Mesenchymal stem cell (in vitro differentiated cells and primary cell): Measurements from ENCODE around the gene ATG7.
"Not testable (repeated sequence)": the region's sequence is repeated elsewhere in the genome, so short reads cannot be mapped to it uniquely, and the experiment has no call there.

Source experiments
- DNase-seq: peaks from one replicate; pipeline ENCODE4 v3.0.0-alpha.2; 2013
- H2AFZ ChIP-seq: one replicate; pipeline ENCODE4 v1.6.1; 2013; ENCODE audit warnings: low read depth, mild to moderate bottlenecking, control low read depth, inconsistent platforms, low read length, moderate library complexity
- H2AK5ac ChIP-seq: 2 replicates; pipeline ENCODE4 v1.6.1; 2013; ENCODE audit warnings: low read length, moderate library complexity, mild to moderate bottlenecking, inconsistent platforms; ENCODE audit not compliant: severe bottlenecking
- H2BK120ac ChIP-seq: one replicate; pipeline ENCODE4 v1.6.1; 2013; ENCODE audit warnings: low read depth, mild to moderate bottlenecking, inconsistent platforms, low read length, moderate library complexity
- H2BK12ac ChIP-seq, 2 experiments: one replicate each; pipeline ENCODE4 v1.6.1; 2013; ENCODE audit warnings: inconsistent platforms in 2 of 2, low read length in 2 of 2, mild to moderate bottlenecking in 2 of 2, moderate library complexity in 2 of 2, control low read depth in 1 of 2
- H2BK15ac ChIP-seq: one replicate; pipeline ENCODE4 v1.6.1; 2013; ENCODE audit warnings: mild to moderate bottlenecking, low read depth, inconsistent platforms; ENCODE audit not compliant: poor library complexity, severe bottlenecking
- H2BK5ac ChIP-seq: 2 replicates; pipeline ENCODE4 v1.6.1; 2013; ENCODE audit warnings: low read depth, mild to moderate bottlenecking, low read length, control low read depth, inconsistent platforms; ENCODE audit not compliant: poor library complexity, severe bottlenecking
- H3K14ac ChIP-seq, 2 experiments: one replicate each; pipeline ENCODE4 v1.6.1; 2013; ENCODE audit warnings: inconsistent platforms in 2 of 2, low read length in 2 of 2, control low read depth in 1 of 2, mild to moderate bottlenecking in 1 of 2, moderate library complexity in 1 of 2
- H3K18ac ChIP-seq, 2 experiments: one replicate each; pipeline ENCODE4 v1.6.1; 2013; ENCODE audit warnings: inconsistent platforms in 2 of 2, low read length in 2 of 2, control low read depth in 1 of 2, low read depth in 1 of 2, mild to moderate bottlenecking in 1 of 2
- H3K23ac ChIP-seq, 2 experiments: one replicate each; pipeline ENCODE4 v1.6.1; 2013; ENCODE audit warnings: inconsistent platforms in 2 of 2, low read length in 2 of 2, mild to moderate bottlenecking in 2 of 2, moderate library complexity in 2 of 2, control low read depth in 1 of 2
- H3K27ac ChIP-seq: 2 replicates; pipeline ENCODE4 v1.5.1; 2013; ENCODE audit warnings: mild to moderate bottlenecking, moderate library complexity, low read length, control low read depth, inconsistent platforms; ENCODE audit not compliant: poor library complexity, severe bottlenecking
- H3K27me3 ChIP-seq, 2 experiments: 2 replicates each; pipeline versions ENCODE4 v1.6.1 to v1.7.0; 2013; ENCODE audit warnings: low read length in 2 of 2, mild to moderate bottlenecking in 2 of 2, moderate library complexity in 2 of 2, control low read depth in 1 of 2, inconsistent platforms in 1 of 2; ENCODE audit not compliant: control insufficient read depth in 1 of 2, insufficient read depth in 1 of 2
- H3K36me3 ChIP-seq, 2 experiments: 2 replicates each; pipeline versions ENCODE4 v1.6.1 to v1.7.0; 2013; ENCODE audit warnings: low read length in 2 of 2, control low read depth in 1 of 2, inconsistent platforms in 1 of 2, low read depth in 1 of 2, mild to moderate bottlenecking in 1 of 2; ENCODE audit not compliant: insufficient read depth in 2 of 2, control insufficient read depth in 1 of 2
- H3K4ac ChIP-seq, 2 experiments: one replicate each; pipeline ENCODE4 v1.6.1; 2013; ENCODE audit warnings: inconsistent platforms in 2 of 2, low read length in 2 of 2, mild to moderate bottlenecking in 2 of 2, moderate library complexity in 2 of 2, control low read depth in 1 of 2, low read depth in 1 of 2
- H3K4me1 ChIP-seq: 2 replicates; pipeline ENCODE4 v1.6.1; 2013; ENCODE audit warnings: low read depth, low read length, control low read depth; ENCODE audit not compliant: control insufficient read depth, insufficient read depth
- H3K4me2 ChIP-seq: 2 replicates; pipeline ENCODE4 v1.6.1; 2013; ENCODE audit warnings: low read length, mild to moderate bottlenecking, inconsistent platforms; ENCODE audit not compliant: poor library complexity, severe bottlenecking
- H3K4me3 ChIP-seq, 2 experiments: 2 replicates each; pipeline versions ENCODE4 v1.5.1 to v1.7.0; 2013; ENCODE audit warnings: low read length in 2 of 2, mild to moderate bottlenecking in 2 of 2, control low read depth in 1 of 2, low read depth in 1 of 2; ENCODE audit not compliant: insufficient read depth in 1 of 2
- H3K79me1 ChIP-seq: replicated peaks from 2 replicates; pipeline ENCODE4 v1.6.1; 2013; ENCODE audit warnings: mild to moderate bottlenecking, control low read depth, low read length, inconsistent platforms; ENCODE audit not compliant: poor library complexity, severe bottlenecking
- H3K9ac ChIP-seq: 2 replicates; pipeline ENCODE4 v1.7.0; 2013; ENCODE audit warnings: mild to moderate bottlenecking, low read length, moderate library complexity
- H3K9me3 ChIP-seq: 2 replicates; pipeline ENCODE4 v1.7.0; 2013; ENCODE audit warnings: mild to moderate bottlenecking, low read length; ENCODE audit not compliant: control insufficient read depth
- H4K8ac ChIP-seq: one replicate; pipeline ENCODE4 v1.6.1; 2013; ENCODE audit warnings: inconsistent platforms, mild to moderate bottlenecking, low read length, moderate library complexity
- H4K91ac ChIP-seq: one replicate; pipeline ENCODE4 v1.6.1; 2013; ENCODE audit warnings: mild to moderate bottlenecking, low read length, inconsistent platforms
- WGBS: methylation state at CpG from one replicate; pipeline ENCODE4 v1.1.7; 2013; ENCODE audit warnings: mixed read lengths; 5-methylcytosine and 5-hydroxymethylcytosine counted together

ATG7 gene

GRCh38 chr3:11482021-11482420 lies 209.8 kb downstream of the ATG7 start:
- H3K36me3 ChIP-seq = no peaks in the 10 kb centered on the region
- 84% methylated on average over 5 of the region's 8 CpGs for WGBS
- no peaks in the 10 kb centered on the region for H3K4me1 ChIP-seq
- no peak overlapping the region for H3K4me2 ChIP-seq
- H3K18ac ChIP-seq = no peak overlapping the region
- no peaks in the 10 kb centered on the region for H3K9me3 ChIP-seq
- no peak overlapping the region for H3K4ac ChIP-seq
- no peak for DNase-seq
- H3K27ac ChIP-seq = no peak overlapping the region
- no peak overlapping the region for H3K23ac ChIP-seq
- no peak overlapping the region for H3K14ac ChIP-seq
- H3K9ac ChIP-seq = no peak overlapping the region
- no peak overlapping the region for H2BK5ac ChIP-seq
- H4K8ac ChIP-seq = no peak overlapping the region
- no peak overlapping the region for H2BK15ac ChIP-seq
- H3K27me3 ChIP-seq = no peaks in the 10 kb centered on the region
- H3K4me3 ChIP-seq = no peak overlapping the region
- H4K91ac ChIP-seq = no peak overlapping the region
- no peak overlapping the region for H2BK12ac ChIP-seq
- H3K79me1 ChIP-seq = no peaks in the 10 kb centered on the region
- no peak overlapping the region for H2BK120ac ChIP-seq
- no peak overlapping the region for H2AFZ ChIP-seq
- no peak overlapping the region for H2AK5ac ChIP-seq

DNA sequence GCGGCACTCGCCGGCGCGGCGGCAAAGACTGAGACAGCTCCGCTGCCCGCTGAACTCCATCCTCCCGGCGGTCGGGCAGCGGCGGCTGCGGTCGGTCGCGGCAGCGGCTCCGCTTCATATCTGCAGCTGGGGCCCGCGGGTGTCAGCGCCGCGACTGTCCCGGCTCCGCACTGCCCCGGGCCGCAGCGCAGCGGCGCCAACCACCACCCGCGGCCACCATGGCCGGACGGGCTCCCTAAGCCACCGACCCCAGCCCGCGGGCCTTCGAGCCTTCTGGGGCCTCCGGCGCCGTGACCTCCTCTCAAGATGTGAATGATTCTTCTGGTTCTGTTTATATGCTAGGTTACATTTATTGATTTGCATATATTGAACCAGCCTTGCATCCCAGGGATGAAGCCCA lies 216.2 kb downstream of the ATG7 start:
- not testable (repeated sequence) for H3K27me3 ChIP-seq, DNase-seq, H2AK5ac ChIP-seq, H3K4me1 ChIP-seq, H3K4me2 ChIP-seq, H2AFZ ChIP-seq, H3K14ac ChIP-seq, H3K4me3 ChIP-seq, H2BK15ac ChIP-seq, H4K91ac ChIP-seq, H4K8ac ChIP-seq, H2BK120ac ChIP-seq, H3K79me1 ChIP-seq, H3K9me3 ChIP-seq, H3K23ac ChIP-seq, H3K18ac ChIP-seq, H2BK5ac ChIP-seq, H3K27ac ChIP-seq, H3K9ac ChIP-seq, H3K4ac ChIP-seq, H2BK12ac ChIP-seq
- peaks cover 0 to 12% of the 10 kb centered on the region in 2 experiments for H3K36me3 ChIP-seq
- 98% methylated on average over 23 of the region's 42 CpGs for WGBS

DNA sequence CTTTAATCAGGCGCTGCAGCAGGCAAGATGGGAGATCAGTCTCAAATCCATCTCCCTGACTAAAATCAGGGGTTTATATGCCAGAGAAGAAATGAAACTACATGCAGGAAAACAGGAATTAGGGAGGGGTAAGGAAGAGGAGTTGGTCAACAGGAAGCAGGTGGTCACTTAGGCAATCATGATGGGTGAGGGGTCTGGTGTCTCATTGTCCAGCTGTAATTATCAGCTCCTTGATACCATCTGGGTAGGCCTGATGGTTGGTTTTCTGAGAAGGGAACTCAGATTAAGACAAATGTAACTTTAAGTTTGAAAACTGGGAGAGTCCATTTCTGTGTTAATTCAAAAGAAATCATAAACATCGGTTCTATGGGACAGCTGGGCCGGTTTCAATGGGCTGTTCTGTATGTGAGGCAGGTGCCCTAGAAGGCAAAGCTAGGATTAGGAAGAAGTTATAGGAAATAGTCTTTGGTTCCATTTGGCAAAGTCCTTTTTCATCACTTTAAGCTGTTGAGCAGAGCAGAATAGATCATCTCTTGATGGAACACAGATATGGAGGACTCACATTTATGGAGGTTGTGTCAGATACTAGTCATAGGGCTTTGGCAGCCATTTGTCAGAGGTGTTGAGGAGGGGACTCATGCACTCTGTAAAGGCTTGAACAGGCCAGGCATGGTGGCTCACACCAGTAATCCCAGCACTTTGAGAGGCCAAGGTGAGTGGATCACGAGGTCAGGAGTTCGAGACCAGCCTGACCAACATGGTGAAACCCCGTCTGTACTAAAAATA lies 222.1 kb downstream of the ATG7 start:
- Histone ChIP-seq H3K9me3 (no peaks in the 10 kb centered on the region), H3K18ac (no peak overlapping the region), H3K4me2 (no peak overlapping the region), H3K4ac (no peak overlapping the region), H3K23ac (no peak overlapping the region), H2BK15ac (no peak overlapping the region), H2BK12ac (no peak overlapping the region), H3K79me1 (peaks cover 9% of the 10 kb centered on the region), H3K4me1 (peaks cover 15% of the 10 kb centered on the region), H3K14ac (no peak overlapping the region), H3K27ac (no peak overlapping the region), H2BK120ac (no peak overlapping the region), H3K4me3 (no peak overlapping the region), H4K8ac (no peak overlapping the region), H3K9ac (no peak overlapping the region), H2BK5ac (no peak overlapping the region), H3K27me3 (no peaks in the 10 kb centered on the region), H2AK5ac (no peak overlapping the region), H2AFZ (no peak overlapping the region), H4K91ac (no peak overlapping the region), H3K36me3 (peaks cover 0 to 9% of the 10 kb centered on the region in 2 experiments)
- DNase-seq = no peak
- WGBS = 98% methylated on average over 6 of the region's 6 CpGs

DNA sequence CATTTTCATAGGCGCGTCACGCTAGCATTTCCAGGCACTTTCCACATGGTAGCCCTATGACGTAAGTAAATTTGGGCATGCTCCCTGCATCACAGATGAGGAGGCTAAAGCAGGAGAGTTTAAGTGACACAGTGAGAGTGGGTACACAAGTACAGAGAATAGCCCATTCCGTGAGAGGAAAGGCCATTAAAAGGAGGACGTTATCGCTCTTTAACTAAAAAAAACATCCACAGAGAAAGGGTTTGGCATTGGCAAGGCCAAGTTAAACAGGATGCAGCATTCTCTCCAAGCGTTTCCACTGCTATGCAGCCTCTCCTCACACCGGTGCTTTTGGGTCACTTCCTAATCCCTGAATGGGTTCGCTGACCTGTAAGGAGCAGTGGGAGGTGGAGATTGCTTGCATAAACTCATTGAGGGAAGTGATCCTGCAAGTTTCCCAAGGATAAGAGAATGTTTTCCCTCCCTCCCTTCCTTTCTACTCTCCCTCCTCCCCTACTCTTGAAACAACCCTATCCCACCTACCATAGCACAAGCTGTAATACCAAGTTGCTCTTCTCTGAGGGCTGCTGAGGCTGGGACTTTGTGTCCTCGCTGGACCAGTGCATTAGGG lies 223.9 kb downstream of the ATG7 start:
- peak overlapping the region in 1 of 2 experiments; percentile 33 for H2BK12ac ChIP-seq
- no peak for DNase-seq
- H4K8ac ChIP-seq = no peak overlapping the region
- H3K27me3 ChIP-seq = no peaks in the 10 kb centered on the region
- peak overlapping the region in 1 of 2 experiments; percentile 70 for H3K4ac ChIP-seq
- H3K9ac ChIP-seq = no peak overlapping the region
- peaks cover 16% of the 10 kb centered on the region for H3K4me1 ChIP-seq
- peaks cover 9% of the 10 kb centered on the region for H3K79me1 ChIP-seq
- peaks cover 0 to 9% of the 10 kb centered on the region in 2 experiments for H3K36me3 ChIP-seq
- H2BK5ac ChIP-seq = no peak overlapping the region
- H4K91ac ChIP-seq = no peak overlapping the region
- no peak overlapping the region for H2BK15ac ChIP-seq
- H3K18ac ChIP-seq = peak overlapping the region; percentile 5 to 55
- peak overlapping the region; percentile 30 for H2AK5ac ChIP-seq
- H3K4me3 ChIP-seq = no peak overlapping the region
- no peaks in the 10 kb centered on the region for H3K9me3 ChIP-seq
- WGBS = 78% methylated on average over 10 of the region's 11 CpGs
- no peak overlapping the region for H3K23ac ChIP-seq
- no peak overlapping the region for H3K4me2 ChIP-seq
- peak overlapping the region; percentile 37 for H3K27ac ChIP-seq
- no peak overlapping the region for H2AFZ ChIP-seq
- H3K14ac ChIP-seq = no peak overlapping the region
- H2BK120ac ChIP-seq = no peak overlapping the region
